SJCRH30 (cell line): Measurements from ENCODE around the gene FGF7. TPM values are rescaled to one million over a fixed set of nuclear protein-coding genes. Genes with fewer than 3 reads are reported as not detected.

ENCODE experiments used
- DNase-seq, 2 experiments: peaks; one replicate each; pipeline ENCODE4 v3.0.0-alpha.2; 2015 to 2020
- H3K27ac ChIP-seq: fragments of 250-450 bp; sonication (Bioruptor Pico); 2 replicates; pipeline ENCODE4 v1.5.1; 2020; ENCODE audit warnings: mild to moderate bottlenecking, moderate library complexity
- H3K27me3 ChIP-seq: fragments of 250-450 bp; sonication (Bioruptor Pico); 2 replicates; pipeline ENCODE4 v1.5.1; 2020; ENCODE audit warnings: mild to moderate bottlenecking, moderate library complexity
- H3K36me3 ChIP-seq: fragments of 250-450 bp; sonication (Bioruptor Pico); 2 replicates; pipeline ENCODE4 v1.5.1; 2020; ENCODE audit warnings: mild to moderate bottlenecking, moderate library complexity
- H3K4me1 ChIP-seq: fragments of 250-450 bp; sonication (Bioruptor Pico); 2 replicates; pipeline ENCODE4 v1.5.1; 2020; ENCODE audit warnings: mild to moderate bottlenecking, moderate library complexity
- H3K4me3 ChIP-seq: fragments of 250-450 bp; sonication (Bioruptor Pico); 2 replicates; pipeline ENCODE4 v1.5.1; 2020; ENCODE audit warnings: mild to moderate bottlenecking, moderate library complexity
- H3K9me3 ChIP-seq: fragments of 250-450 bp; sonication (Bioruptor Pico); replicated peaks from 2 replicates; pipeline ENCODE4 v1.5.1; 2020; ENCODE audit warnings: mild to moderate bottlenecking, moderate library complexity
- total RNA-seq: library from RNA; depleted of rRNA; stranded (reverse); fragments of >200 nt; shearing (Covaris generic); gene quantifications from 2 replicates; pipeline ENCODE4 v1.2.3, GENCODE V29; 2014

The FGF7 gene
- total RNA-seq, 1 experiment from 2014 or later: 31.2 TPM

DNA sequence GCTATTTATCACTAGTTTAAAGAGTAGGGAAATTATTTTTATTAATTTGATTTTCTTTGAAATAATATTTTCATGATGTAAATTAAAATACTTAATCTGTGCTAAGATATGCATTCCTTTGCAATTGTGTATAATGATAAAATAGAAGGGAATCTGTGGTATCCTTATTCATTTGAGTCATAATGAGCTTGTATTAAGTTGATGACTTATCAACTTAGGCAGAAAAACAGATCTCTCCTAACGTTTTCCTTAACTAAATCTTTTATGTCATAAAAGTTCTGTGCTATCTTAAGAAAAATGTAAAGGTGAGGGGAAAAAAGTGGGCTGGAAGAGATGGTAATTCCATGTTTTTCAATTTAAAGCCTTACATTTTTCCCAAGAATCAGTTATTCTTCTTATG is 1.9 kb downstream of the FGF7 start:
- Histone ChIP-seq H3K36me3 (peaks cover 46% of the 10 kb centered on the region), H3K27ac (peak overlapping the region; percentile 79), H3K4me3 (peak overlapping the region; percentile 59), H3K27me3 (no peaks in the 10 kb centered on the region), H3K4me1 (peaks cover 12% of the 10 kb centered on the region), H3K9me3 (no peaks in the 10 kb centered on the region)
- DNase-seq: no peak

- H3K4me1 ChIP-seq: peaks cover 13% of the 10 kb centered on the region
- no peak for DNase-seq
- no peaks in the 10 kb centered on the region for H3K9me3 ChIP-seq
- peak overlapping the region; percentile 59 for H3K4me3 ChIP-seq
- H3K36me3 ChIP-seq: peaks cover 56% of the 10 kb centered on the region
- H3K27me3 ChIP-seq: no peaks in the 10 kb centered on the region
- peak overlapping the region; percentile 79; the same call in 1 of the 2 replicates for H3K27ac ChIP-seq
Observed at GRCh38 chr15:49427372-49427771, 4.3 kb downstream of the FGF7 start.

DNA sequence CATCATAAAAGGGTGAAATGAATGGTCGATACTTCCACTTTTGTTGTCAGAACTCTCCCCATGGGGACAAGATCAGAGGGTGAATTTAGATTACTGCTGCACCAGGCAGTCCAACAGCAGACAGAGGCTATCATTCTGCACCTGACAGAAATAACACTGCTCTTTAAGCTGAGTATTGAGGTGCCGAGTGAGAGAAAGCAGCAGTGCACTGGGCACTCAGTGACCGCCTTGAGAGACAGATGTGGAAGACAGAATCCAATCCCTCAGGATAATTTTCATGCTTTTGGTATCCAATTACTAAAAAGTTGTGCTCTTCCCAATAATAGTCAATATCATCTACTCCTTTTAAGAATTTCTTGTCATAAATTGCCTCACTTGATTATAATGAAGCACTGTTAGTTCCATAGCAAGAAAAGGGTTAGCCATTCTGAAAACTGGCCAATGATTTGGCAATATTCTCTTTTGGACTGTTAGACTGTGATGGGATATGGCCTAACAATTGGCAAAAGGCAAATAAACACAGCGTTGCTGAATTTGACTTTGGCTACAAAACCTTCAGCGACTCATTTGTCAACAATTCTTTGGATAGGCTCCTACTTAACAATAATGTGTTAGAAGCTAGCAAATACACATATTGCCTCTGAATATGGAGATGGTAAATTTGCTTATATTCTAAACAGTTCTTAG is 5.5 kb downstream of the FGF7 start:
- Histone ChIP-seq H3K36me3 (peaks cover 64% of the 10 kb centered on the region), H3K27ac (no peak overlapping the region), H3K4me1 (peaks cover 20% of the 10 kb centered on the region), H3K4me3 (no peak overlapping the region), H3K9me3 (no peaks in the 10 kb centered on the region), H3K27me3 (no peaks in the 10 kb centered on the region)
- DNase-seq: no peak

DNA sequence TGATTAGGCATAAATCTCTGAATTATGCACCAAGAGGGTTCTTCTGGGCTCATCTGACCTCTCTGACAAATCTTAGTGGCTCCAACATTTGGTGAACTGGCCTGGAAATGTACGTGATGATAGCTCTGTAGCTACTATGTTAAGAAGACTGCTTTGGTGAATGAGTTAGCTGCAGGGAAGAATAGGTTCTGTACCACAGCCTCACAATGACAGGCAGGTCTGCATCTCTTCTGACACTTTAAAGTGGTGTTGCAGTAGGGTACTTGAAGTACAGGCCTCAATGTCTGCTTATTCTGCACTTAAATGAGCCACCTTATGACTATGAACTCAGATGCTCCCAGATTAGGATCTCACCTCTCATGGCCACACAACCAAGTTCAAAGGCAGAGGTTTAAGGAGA is 7.0 kb downstream of the FGF7 start:
- no peaks in the 10 kb centered on the region for H3K27me3 ChIP-seq
- H3K36me3 ChIP-seq: peaks cover 67% of the 10 kb centered on the region
- no peaks in the 10 kb centered on the region for H3K9me3 ChIP-seq
- H3K27ac ChIP-seq: no peak overlapping the region
- DNase-seq: no peak
- peaks cover 34% of the 10 kb centered on the region for H3K4me1 ChIP-seq
- H3K4me3 ChIP-seq: no peak overlapping the region

- DNase-seq: peak; percentile 31 to 77
- peaks cover 72% of the 10 kb centered on the region for H3K4me1 ChIP-seq
- peak overlapping the region; percentile 94 for H3K27ac ChIP-seq
Observed at GRCh38 chr15:49435174-49435573, 12.1 kb downstream of the FGF7 start.

DNA sequence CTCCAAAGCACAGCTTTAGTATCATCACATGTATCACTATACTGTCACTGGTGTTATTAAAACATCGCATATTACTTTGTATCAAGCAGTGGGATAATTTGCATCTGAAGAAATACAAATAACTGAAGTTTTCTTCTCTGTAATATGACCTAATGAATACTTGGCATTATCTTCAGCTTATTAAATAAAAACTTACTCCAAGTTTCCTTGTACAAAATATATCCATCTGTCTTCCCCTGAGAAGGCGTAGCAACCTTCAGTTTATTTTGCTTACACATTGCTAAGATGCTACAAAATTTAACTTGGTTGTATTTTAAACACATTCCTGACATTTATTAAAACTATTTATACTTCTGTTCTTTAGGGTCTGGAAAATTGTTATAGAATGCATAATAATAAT is 13.7 kb downstream of the FGF7 start:
- no peak overlapping the region for H3K4me3 ChIP-seq
- DNase-seq: no peak
- H3K27ac ChIP-seq: peak overlapping the region; percentile 94
- peaks cover 74% of the 10 kb centered on the region for H3K4me1 ChIP-seq
- H3K9me3 ChIP-seq: no peaks in the 10 kb centered on the region
- peaks cover 29% of the 10 kb centered on the region; the same call in 1 of the 2 replicates for H3K36me3 ChIP-seq
- H3K27me3 ChIP-seq: no peaks in the 10 kb centered on the region

More at GRCh38 chr15:49435174-49435573, 12.1 kb downstream of the FGF7 start:
- no peak overlapping the region for H3K4me3 ChIP-seq
- H3K27me3 ChIP-seq: no peaks in the 10 kb centered on the region
- H3K9me3 ChIP-seq: no peaks in the 10 kb centered on the region
- peaks cover 34% of the 10 kb centered on the region for H3K36me3 ChIP-seq

DNA sequence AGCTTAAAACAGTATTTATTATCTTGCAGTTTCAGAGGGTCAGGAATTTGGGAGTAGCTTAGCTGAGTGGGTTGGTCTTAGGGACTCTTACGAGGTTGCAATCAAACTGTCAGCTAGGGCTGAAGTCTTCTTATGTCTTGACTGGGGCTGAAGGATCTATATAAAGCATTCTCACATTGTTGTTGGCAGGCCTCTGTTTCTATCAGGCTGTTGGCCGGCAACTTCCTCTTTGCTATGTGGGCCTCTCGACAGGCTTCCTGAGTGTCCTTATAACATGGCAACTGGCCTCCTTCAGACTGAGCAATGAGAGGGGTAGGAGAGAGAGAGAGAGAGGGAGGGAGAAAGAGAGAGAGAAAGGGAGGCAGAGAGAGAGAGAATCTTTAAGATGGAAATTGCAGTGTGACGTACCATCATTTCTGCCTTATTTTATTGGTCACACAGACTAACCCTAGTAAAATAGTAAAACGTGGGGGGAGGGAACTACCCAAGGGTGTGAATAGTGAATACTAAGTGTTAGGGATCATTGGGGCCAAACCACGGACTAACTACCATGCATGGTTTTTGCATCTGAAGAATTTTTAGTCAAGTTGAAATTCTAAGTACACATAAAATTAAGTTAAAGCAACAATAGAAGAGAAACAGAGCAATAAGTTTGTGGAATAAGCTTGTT is 16.1 kb downstream of the FGF7 start:
- peaks cover 61% of the 10 kb centered on the region for H3K4me1 ChIP-seq
- no peaks in the 10 kb centered on the region for H3K9me3 ChIP-seq
- no peak overlapping the region for H3K4me3 ChIP-seq
- no peaks in the 10 kb centered on the region for H3K27me3 ChIP-seq
- peak overlapping the region; percentile 10; the same call in 1 of the 2 replicates for H3K27ac ChIP-seq
- H3K36me3 ChIP-seq: peaks cover 20% of the 10 kb centered on the region; the same call in 1 of the 2 replicates
- no peak for DNase-seq

GRCh38 chr15:49439678-49440395 is 16.8 kb downstream of the FGF7 start:
- Histone ChIP-seq H3K4me1 (peaks cover 54% of the 10 kb centered on the region), H3K9me3 (no peaks in the 10 kb centered on the region), H3K36me3 (peaks cover 15% of the 10 kb centered on the region; the same call in 1 of the 2 replicates), H3K27me3 (no peaks in the 10 kb centered on the region), H3K27ac (peak overlapping the region; percentile 10; the same call in 1 of the 2 replicates), H3K4me3 (no peak overlapping the region)
- no peak for DNase-seq

DNA sequence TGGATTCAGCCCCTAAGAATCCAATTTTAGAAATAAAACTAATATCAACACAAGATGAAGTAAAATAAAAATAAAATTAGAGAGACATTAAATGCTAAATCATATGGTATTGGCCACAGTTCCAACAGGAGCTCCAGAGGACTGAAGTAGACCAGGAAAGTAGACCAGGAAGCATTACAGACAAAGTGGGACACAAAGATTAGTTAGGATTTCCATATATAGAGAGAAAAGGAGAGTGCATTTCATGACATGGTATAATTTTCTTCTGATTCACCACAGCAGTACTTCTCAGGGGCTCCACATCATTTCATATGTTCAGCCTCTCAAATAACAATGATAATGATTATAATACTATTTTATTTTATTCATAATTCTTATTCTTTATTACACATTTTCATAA is 18.3 kb downstream of the FGF7 start:
- Histone ChIP-seq H3K4me3 (no peak overlapping the region), H3K36me3 (peaks cover 17% of the 10 kb centered on the region), H3K27me3 (no peaks in the 10 kb centered on the region), H3K4me1 (peaks cover 41% of the 10 kb centered on the region), H3K9me3 (no peaks in the 10 kb centered on the region), H3K27ac (no peak overlapping the region)
- DNase-seq: no peak

- Histone ChIP-seq H3K4me1 (peaks cover 36% of the 10 kb centered on the region), H3K4me3 (no peak overlapping the region), H3K27ac (no peak overlapping the region), H3K36me3 (peaks cover 16% of the 10 kb centered on the region), H3K27me3 (no peaks in the 10 kb centered on the region), H3K9me3 (no peaks in the 10 kb centered on the region)
- no peak for DNase-seq
Observed at GRCh38 chr15:49441816-49442215, 18.8 kb downstream of the FGF7 start.

DNA sequence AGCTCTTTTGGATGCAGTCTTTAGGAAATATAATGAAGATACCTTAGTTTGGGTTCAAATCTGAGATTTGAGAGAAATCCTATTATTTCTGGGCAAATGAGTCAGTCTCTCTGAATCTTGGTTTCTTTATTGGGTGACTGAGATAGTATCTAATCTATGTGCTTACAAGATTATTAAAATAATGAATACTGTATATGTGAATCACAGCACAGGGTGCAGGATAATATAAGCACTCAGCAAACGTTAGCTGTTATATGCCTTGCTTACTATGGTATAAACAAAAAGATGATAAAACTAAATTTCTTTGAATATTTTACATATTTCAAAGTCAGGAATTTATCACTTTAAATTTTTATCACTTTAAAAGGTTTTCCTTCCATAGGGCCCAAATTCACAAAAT is 29.6 kb downstream of the FGF7 start:
- Histone ChIP-seq H3K9me3 (no peaks in the 10 kb centered on the region; the same call in 1 of the 2 replicates), H3K36me3 (peaks cover 16% of the 10 kb centered on the region; the same call in 1 of the 2 replicates), H3K4me3 (no peak overlapping the region), H3K27ac (no peak overlapping the region), H3K27me3 (no peaks in the 10 kb centered on the region), H3K4me1 (peaks cover 8% of the 10 kb centered on the region)
- DNase-seq: no peak

GRCh38 chr15:49456166-49456565 is 33.1 kb downstream of the FGF7 start:
- H3K9me3 ChIP-seq: no peaks in the 10 kb centered on the region; the same call in 1 of the 2 replicates
- H3K27ac ChIP-seq: no peak overlapping the region
- peaks cover 27% of the 10 kb centered on the region for H3K36me3 ChIP-seq
- no peaks in the 10 kb centered on the region for H3K4me1 ChIP-seq
- DNase-seq: no peak
- no peak overlapping the region for H3K4me3 ChIP-seq
- no peaks in the 10 kb centered on the region for H3K27me3 ChIP-seq

- Histone ChIP-seq H3K4me3 (no peak overlapping the region), H3K27me3 (no peaks in the 10 kb centered on the region), H3K9me3 (no peaks in the 10 kb centered on the region), H3K4me1 (no peaks in the 10 kb centered on the region), H3K36me3 (peaks cover 31% of the 10 kb centered on the region), H3K27ac (no peak overlapping the region)
- no peak for DNase-seq
Observed at GRCh38 chr15:49458145-49458544, 35.1 kb downstream of the FGF7 start.

- no peaks in the 10 kb centered on the region for H3K27me3 ChIP-seq
- H3K9me3 ChIP-seq: no peaks in the 10 kb centered on the region
- no peak overlapping the region for H3K27ac ChIP-seq
- H3K4me3 ChIP-seq: no peak overlapping the region
- DNase-seq: no peak
- H3K4me1 ChIP-seq: no peaks in the 10 kb centered on the region
- H3K36me3 ChIP-seq: peaks cover 37% of the 10 kb centered on the region
Observed at GRCh38 chr15:49460411-49460941, 37.4 kb downstream of the FGF7 start.
